NCI-H748 (cell line): ENCODE measurements around the gene CYP24A1.

Source experiments
- DNase-seq: peaks from one replicate; lab custom pipeline; 2025; ENCODE audit not compliant: unreplicated experiment; lab: John Stamatoyannopoulos, UW

CYP24A1 gene

GRCh38 chr20:54158226-54158625 lies 15.6 kb downstream of the CYP24A1 start:
- no peak for DNase-seq

GRCh38 chr20:54156981-54157835 lies 16.6 kb downstream of the CYP24A1 start:
- DNase-seq: no peak

- no peak for DNase-seq
Observed at GRCh38 chr20:54156522-54156921, 17.3 kb downstream of the CYP24A1 start.

- no peak for DNase-seq
Observed at GRCh38 chr20:54155736-54156317, 18.0 kb downstream of the CYP24A1 start.

- DNase-seq: no peak
Observed at GRCh38 chr20:54154439-54154838, 19.3 kb downstream of the CYP24A1 start.

GRCh38 chr20:54153847-54154246 lies 19.9 kb downstream of the CYP24A1 start:
- DNase-seq: no peak

- no peak for DNase-seq
Observed at GRCh38 chr20:54153041-54153327, 20.8 kb downstream of the CYP24A1 start.

GRCh38 chr20:54152227-54153040 lies 21.4 kb downstream of the CYP24A1 start:
- DNase-seq: no peak

GRCh38 chr20:54151511-54152226 lies 22.1 kb downstream of the CYP24A1 start:
- DNase-seq: no peak

GRCh38 chr20:54151075-54151439 lies 22.7 kb downstream of the CYP24A1 start:
- DNase-seq: no peak

- DNase-seq: no peak
Observed at GRCh38 chr20:54149765-54150264, 24.0 kb downstream of the CYP24A1 start.

GRCh38 chr20:54148947-54149764 lies 24.6 kb downstream of the CYP24A1 start:
- DNase-seq: no peak

GRCh38 chr20:54146672-54147071 lies 27.1 kb downstream of the CYP24A1 start:
- DNase-seq: no peak

GRCh38 chr20:54144847-54145414 lies 28.9 kb downstream of the CYP24A1 start:
- DNase-seq: no peak

- no peak for DNase-seq
Observed at GRCh38 chr20:54140927-54141566, 32.7 kb downstream of the CYP24A1 start.

- no peak for DNase-seq
Observed at GRCh38 chr20:54140486-54140885, 33.3 kb downstream of the CYP24A1 start.

GRCh38 chr20:54140067-54140466 lies 33.7 kb downstream of the CYP24A1 start:
- no peak for DNase-seq

GRCh38 chr20:54139188-54139587 lies 34.6 kb downstream of the CYP24A1 start:
- no peak for DNase-seq

GRCh38 chr20:54138427-54138826 lies 35.4 kb downstream of the CYP24A1 start:
- no peak for DNase-seq

GRCh38 chr20:54137115-54137514 lies 36.7 kb downstream of the CYP24A1 start:
- DNase-seq: no peak
